DMS53 treated with DMSO at 0.1 percent for 48 hours (cell line): ENCODE measurements around the gene LRG1.
"Not testable (repeated sequence)": the region's sequence is repeated elsewhere in the genome, so short reads cannot be mapped to it uniquely, and the experiment has no call there.

Source experiments
- DNase-seq: peaks from one replicate; lab custom pipeline; 2025; ENCODE audit not compliant: unreplicated experiment; lab: John Stamatoyannopoulos, UW

The LRG1 gene

GRCh38 chr19:4576016-4576933 lies 36.4 kb upstream of the LRG1 start:
- no peak for DNase-seq

- DNase-seq, result no peak
These were observed 35.6 kb upstream of the LRG1 start for GRCh38 chr19:4575267-4576015.

DNA sequence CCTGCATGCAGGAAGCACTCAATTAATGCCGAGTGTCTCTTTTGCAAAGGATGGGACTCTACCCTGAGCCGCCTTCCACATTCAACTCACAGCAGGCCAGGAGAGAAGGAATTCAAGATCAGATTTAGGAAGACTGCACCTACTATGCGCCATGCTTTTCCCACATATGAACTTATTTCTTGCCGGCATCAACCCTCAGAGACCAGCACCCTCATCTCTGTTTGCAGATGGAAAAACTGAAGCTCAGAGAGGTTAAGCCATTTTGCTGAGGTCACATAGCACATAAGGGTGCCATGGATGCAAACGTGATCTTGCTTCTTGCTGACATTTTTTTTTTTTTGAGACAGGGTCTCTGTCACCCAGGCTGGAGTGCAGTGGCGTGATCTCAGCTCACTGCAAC lies 33.8 kb upstream of the LRG1 start:
- DNase-seq, result no peak

DNA sequence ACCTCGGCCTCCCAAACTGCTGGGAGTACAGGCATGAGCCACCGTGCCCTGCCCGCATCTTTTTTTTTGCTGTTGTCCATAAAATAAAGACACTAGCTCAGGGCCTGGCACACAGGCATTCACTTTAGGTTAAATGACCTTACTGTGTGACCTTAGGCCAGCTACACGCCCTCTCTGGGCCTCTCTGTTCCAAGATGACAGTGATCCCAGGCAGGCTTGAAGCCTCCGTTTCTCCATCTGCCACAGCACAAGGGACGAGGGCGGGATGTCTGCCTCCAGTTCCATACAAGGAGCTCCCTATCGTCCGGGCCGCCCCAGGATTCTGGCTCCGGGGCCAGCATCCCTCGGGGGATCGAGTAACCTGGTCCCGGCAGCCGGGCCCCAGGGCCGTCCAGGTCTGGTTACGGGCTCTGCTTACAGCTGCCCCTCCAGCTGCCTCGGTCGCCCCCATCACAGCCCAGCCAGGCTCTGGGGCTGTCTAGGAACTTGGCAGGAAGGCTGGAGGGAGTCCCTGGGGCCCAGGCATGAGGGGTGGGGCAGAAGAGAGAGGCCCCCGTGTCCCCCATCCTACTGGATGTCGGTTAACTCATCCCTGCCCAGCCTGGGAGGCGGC lies 31.6 kb upstream of the LRG1 start:
- DNase-seq, result no peak

GRCh38 chr19:4570916-4571304 lies 31.1 kb upstream of the LRG1 start:
- no peak for DNase-seq

- no peak for DNase-seq
These were observed 30.6 kb upstream of the LRG1 start for GRCh38 chr19:4570402-4570801.

DNA sequence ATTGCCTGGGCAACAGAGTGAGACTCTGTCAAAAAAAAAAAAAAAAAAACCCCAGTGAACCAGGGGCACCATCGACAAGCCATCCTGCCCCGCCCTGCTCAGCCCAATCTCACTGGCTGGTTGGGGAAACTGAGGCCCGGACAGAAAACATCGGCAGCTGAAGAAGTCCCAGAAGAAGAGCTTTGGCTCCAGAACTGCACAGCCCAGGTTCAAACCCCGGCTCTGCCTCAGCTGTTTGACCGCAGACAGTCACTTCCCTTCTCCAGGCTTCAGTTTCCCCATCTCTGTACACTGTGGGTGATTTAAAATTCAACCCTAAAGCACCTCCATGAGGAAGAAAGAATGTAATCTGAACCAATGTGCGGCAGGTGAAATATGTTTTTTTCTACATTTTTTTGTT lies 29.1 kb upstream of the LRG1 start:
- no peak for DNase-seq

- DNase-seq, result no peak
These were observed 27.8 kb upstream of the LRG1 start for GRCh38 chr19:4567584-4568071.

- no peak for DNase-seq
These were observed 26.7 kb upstream of the LRG1 start for GRCh38 chr19:4566402-4567051.

GRCh38 chr19:4563562-4563961 lies 23.7 kb upstream of the LRG1 start:
- not testable (repeated sequence) for DNase-seq

GRCh38 chr19:4562085-4562484 lies 22.2 kb upstream of the LRG1 start:
- DNase-seq, result not testable (repeated sequence)

GRCh38 chr19:4559569-4559968 lies 19.7 kb upstream of the LRG1 start, which contains the start of gene SEMA6B:
SEMA6B (minus strand) TSS chr19:4559684; CDS start chr19:4558457, 1,227 bp downstream.
- DNase-seq, result no peak

DNA sequence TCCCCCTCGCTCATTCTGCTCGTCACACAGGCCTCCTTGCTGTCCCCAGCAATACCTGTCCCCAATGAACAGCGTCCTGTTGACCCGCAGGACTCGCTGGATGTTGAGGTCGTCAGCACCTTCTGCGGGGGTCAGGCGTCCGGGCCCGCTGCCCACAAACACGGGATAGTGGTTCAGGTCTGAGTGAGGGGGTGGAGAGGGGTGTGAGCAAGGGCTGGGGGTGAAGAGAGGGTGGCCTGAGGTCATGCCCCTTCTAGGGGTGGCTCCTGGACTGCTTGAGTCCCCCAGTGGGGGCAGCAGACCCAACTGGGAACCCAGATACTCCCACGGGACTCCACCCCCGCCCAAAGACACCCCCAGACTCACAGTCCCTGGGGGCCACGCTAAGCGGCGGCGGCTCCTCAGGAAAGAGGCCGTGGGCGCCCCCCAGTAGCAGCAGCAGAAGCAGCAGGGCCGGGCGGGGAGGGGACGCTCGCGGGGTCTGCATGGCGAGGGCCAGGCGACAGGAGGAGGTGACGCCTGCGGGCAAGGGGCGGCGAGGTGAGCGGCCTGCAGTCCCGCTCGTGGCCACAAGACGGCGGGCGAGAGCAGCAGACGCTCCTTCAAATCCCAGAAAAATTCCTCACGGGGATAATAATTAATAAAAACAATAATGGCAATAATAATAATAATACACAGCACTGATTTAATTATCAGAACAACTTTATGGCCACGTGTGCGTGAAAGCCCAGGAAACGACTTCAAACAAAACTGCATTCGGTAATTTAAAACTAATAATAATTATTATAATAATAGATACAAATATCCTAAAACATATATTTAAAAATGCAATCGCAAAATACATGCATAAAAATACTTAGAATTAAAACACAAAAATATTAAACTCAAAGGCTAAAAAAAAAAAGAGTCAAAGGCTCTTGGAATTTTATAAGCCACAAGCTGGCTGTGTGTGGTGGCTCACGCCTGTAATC lies 18.4 kb upstream of the LRG1 start:
- DNase-seq, result no peak

- no peak for DNase-seq
These were observed 17.5 kb upstream of the LRG1 start for GRCh38 chr19:4557144-4557970.

DNA sequence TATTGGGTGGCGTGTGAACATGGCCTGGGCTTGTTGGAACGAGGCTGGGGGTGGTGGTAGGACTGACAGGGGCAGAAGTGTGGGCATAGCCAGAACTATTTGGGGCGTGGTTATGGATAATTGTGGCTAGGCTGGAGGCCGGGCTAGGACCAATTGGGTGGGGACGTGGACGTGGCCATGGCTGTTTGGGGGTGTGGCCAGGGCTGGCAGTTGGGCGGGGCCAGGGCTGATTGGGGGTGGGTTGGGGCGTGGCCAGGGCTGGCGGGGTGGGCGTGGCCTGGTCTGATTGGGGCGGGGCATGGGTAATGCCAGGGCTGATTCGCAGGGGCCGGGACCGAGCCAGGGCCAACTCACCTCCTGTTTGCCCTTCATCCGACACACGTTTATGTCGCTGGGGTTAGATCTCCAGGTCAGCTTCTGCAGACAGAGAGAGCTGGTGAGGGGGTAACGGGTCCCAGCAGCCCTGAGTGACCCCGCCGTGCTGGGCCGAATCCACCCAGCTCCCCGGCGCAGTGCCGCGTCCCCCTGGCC lies 16.8 kb upstream of the LRG1 start:
- no peak for DNase-seq

GRCh38 chr19:4555657-4556561 lies 16.1 kb upstream of the LRG1 start:
- no peak for DNase-seq

- DNase-seq, result no peak
These were observed 14.9 kb upstream of the LRG1 start for GRCh38 chr19:4554717-4555116.

DNA sequence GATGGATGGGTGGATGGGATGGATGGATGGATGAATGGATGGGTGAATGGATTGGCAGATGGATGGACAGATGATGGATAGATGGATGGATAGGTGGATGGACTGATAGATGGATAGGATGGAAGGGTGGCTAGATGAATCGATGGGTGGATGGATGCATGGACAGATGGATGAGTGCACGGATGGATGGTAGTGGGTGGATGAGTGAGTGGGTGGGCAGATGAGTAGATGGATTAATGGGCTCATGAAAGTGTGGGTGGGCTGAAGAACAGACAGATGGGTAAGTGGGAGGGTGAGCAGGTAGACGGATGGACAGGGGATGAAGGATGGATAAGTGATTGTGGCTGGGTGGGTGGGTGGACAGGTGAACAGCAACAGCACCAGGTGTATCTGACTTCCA lies 13.9 kb upstream of the LRG1 start:
- no peak for DNase-seq
